Neural crest cell (in vitro differentiated cells): ENCODE measurements around the gene DCN. TPM values are rescaled to one million over a fixed set of nuclear protein-coding genes. Genes with fewer than 3 reads are reported as not detected.

Experiments
- DNase-seq: peaks from one replicate; pipeline ENCODE4 v3.0.0; 2021; ENCODE audit warnings: low read depth, mixed read lengths, low spot score
- H3K27ac Mint-ChIP-seq: one replicate; pipeline ENCODE4 v1.8.0; 2021; ENCODE audit warnings: mild to moderate bottlenecking, mixed read lengths; ENCODE audit not compliant: unreplicated experiment
- H3K27me3 Mint-ChIP-seq: 2 replicates; pipeline ENCODE4 v1.8.0; 2021; ENCODE audit warnings: low read depth, mild to moderate bottlenecking, mixed read lengths
- H3K36me3 Mint-ChIP-seq: 2 replicates; pipeline ENCODE4 v1.8.0; 2021; ENCODE audit warnings: low read depth, mild to moderate bottlenecking, mixed read lengths
- H3K4me1 Mint-ChIP-seq: 2 replicates; pipeline ENCODE4 v1.8.0; 2021; ENCODE audit warnings: mixed read lengths
- H3K4me3 Mint-ChIP-seq: one replicate; pipeline ENCODE4 v1.8.0; 2021; ENCODE audit warnings: mild to moderate bottlenecking, mixed read lengths
- H3K9me3 Mint-ChIP-seq: 2 replicates; pipeline ENCODE4 v1.8.0; 2021; ENCODE audit warnings: mixed read lengths
- CTCF ChIP-seq: fragments of 200-600 bp; sonication (generic); conservative IDR thresholded peaks from 2 replicates; pipeline ENCODE4 v1.5.0; 2021; ENCODE audit warnings: antibody characterized with exemption, mild to moderate bottlenecking
- total RNA-seq: library from RNA; stranded (reverse); gene quantifications from 2 replicates; pipeline ENCODE4 v1.2.1, GENCODE V29; 2021

The DCN gene
- total RNA-seq, 1 donor from 2014 or later: 19.6 TPM

DNA sequence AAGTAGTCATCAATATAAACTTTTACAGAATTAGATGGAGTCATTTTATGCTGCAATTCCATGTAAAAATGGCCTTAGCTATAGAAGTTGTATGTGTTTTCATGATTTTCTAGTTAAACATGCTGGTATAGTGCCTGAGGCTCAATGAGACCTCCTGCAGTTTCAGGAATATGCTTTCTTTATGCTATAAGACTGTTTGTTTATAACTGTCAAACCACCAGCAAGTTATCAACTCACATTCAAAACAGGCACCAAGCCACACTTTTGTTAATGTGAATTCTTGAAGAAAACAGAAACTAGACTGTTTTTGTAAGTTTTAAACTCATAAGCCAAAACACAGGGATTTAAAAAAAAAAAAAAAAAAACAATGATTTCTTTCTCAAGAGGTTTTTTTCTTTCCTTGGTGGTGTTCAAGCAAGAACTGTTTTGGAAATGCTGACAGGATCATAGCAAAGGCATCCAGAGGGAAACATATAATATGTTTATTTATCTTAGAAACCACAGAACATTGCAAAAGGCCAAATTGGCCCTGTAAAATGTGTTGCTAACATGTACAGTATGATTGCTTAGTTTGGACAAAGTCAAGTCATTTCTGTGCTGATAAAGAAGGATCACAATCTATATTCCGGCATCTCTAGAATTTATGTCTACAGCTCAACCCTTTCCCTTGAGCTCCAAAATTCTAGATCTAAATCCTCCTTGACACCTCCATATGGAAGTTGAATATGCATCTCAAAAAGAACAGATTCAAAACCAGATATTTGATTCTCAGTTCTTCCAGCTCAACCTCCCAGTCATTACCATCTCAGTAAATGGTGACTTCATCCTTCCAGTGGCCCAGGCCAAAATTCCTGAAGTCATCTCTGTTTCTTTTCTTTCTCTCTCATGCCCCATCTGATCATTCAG, 42.3 kb downstream of the DCN start:
- Mint-ChIP-seq H3K36me3 (peaks cover 1% of the 10 kb centered on the region), H3K27ac (no peak overlapping the region), H3K4me3 (no peak overlapping the region), H3K9me3 (peaks cover 3% of the 10 kb centered on the region), H3K27me3 (no peaks in the 10 kb centered on the region), H3K4me1 (peaks cover 5% of the 10 kb centered on the region)
- no peak for TF ChIP-seq CTCF
- no peak for DNase-seq

- H3K9me3 Mint-ChIP-seq: peaks cover 6% of the 10 kb centered on the region
These were observed 43.3 kb downstream of the DCN start for GRCh38 chr12:91139286-91139685.

DNA sequence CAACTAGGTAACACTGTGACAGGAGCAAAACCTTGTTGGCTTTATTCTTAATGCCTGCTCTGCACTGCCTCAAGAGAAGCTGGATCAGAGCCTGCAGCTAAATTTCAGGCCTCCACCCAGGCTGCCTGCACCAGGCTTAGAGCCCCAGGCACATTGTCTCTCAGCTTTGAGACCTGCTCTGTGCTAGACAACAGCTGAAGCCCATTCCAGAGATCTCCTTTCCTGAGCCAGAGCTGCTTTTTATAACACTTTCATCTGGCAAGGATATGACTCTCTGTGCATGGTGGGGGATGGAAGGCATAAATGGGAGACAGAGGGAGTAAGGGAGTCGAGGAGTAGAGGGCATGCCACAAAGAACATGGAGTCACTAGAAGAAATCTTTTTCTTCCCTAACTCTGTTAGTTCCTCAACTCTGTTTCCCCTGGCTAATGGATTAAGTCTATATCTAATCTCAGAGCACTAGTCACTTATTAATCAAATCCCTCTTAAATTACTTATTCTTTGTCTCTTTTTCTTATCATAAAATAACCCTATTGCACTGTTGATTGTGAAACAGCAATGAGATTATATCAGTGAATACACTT, 44.2 kb downstream of the DCN start:
- Mint-ChIP-seq H3K4me1 (peaks cover 5% of the 10 kb centered on the region), H3K4me3 (no peak overlapping the region), H3K27ac (no peak overlapping the region), H3K27me3 (no peaks in the 10 kb centered on the region), H3K36me3 (peaks cover 3% of the 10 kb centered on the region), H3K9me3 (peaks cover 6% of the 10 kb centered on the region)
- TF ChIP-seq CTCF: no peak
- DNase-seq: no peak

More at GRCh38 chr12:91139286-91139685, 43.3 kb downstream of the DCN start:
- Mint-ChIP-seq H3K4me3 (no peak overlapping the region), H3K4me1 (peaks cover 5% of the 10 kb centered on the region), H3K27me3 (no peaks in the 10 kb centered on the region), H3K27ac (no peak overlapping the region), H3K36me3 (peaks cover 3% of the 10 kb centered on the region)
- DNase-seq: no peak
- TF ChIP-seq CTCF: no peak

DNA sequence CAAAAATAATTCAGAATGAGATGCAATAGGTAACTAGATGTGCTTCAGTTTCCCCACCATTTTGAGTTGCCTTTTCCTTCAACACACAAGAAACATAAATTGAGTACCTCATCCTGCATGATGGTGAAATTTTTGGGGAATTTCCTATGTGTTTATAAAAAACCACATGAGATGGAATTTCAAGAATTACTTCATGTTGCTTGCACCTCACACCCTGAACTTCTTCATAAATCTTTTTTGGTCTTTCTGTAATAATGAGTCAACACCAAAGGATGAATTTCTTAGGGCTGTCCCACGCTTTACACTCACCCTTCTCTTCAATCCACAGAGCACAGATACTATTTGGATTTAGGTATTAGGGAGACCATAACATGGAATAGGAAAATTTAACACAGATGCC, 48.7 kb downstream of the DCN start:
- DNase-seq: no peak
- Mint-ChIP-seq H3K36me3 (peaks cover 3% of the 10 kb centered on the region), H3K9me3 (peaks cover 6% of the 10 kb centered on the region), H3K4me1 (peaks cover 5% of the 10 kb centered on the region), H3K27ac (no peak overlapping the region), H3K27me3 (no peaks in the 10 kb centered on the region), H3K4me3 (no peak overlapping the region)
- TF ChIP-seq CTCF: no peak

GRCh38 chr12:91129662-91130362, 52.8 kb downstream of the DCN start:
- DNase-seq: no peak
- TF ChIP-seq CTCF: no peak
- Mint-ChIP-seq H3K36me3 (no peaks in the 10 kb centered on the region), H3K4me1 (no peaks in the 10 kb centered on the region), H3K4me3 (no peak overlapping the region), H3K27me3 (no peaks in the 10 kb centered on the region), H3K27ac (no peak overlapping the region), H3K9me3 (no peaks in the 10 kb centered on the region)
